IMR-90 (cell line): ENCODE measurements around the gene DPYSL3.

Source experiments
- BHLHE40 ChIP-seq: fragments of 150-350 bp; IDR thresholded peaks from 2 replicates; pipeline ENCODE4 v1.6.1; 2016; ENCODE audit warnings: mild to moderate bottlenecking, low read depth, low read length
- CEBPB ChIP-seq: IDR thresholded peaks from 2 replicates; pipeline ENCODE4 v1.6.1; 2012; ENCODE audit warnings: low read depth, low read length, improper control_type of control experiment
- CTCF ChIP-seq: conservative IDR thresholded peaks from 2 replicates; pipeline ENCODE4 v1.5.1; 2012; ENCODE audit warnings: mild to moderate bottlenecking, low read depth, low read length, improper control_type of control experiment
- ELK1 ChIP-seq: fragments of 150-350 bp; IDR thresholded peaks from 2 replicates; pipeline ENCODE4 v1.6.1; 2016; ENCODE audit warnings: low read depth, mild to moderate bottlenecking, low read length, moderate library complexity, borderline replicate concordance
- MAFK ChIP-seq: IDR thresholded peaks from 2 replicates; pipeline ENCODE4 v1.6.1; 2012; ENCODE audit warnings: low read depth, low read length, improper control_type of control experiment
- MAZ ChIP-seq: IDR thresholded peaks from 2 replicates; pipeline ENCODE4 v1.6.1; 2012; ENCODE audit warnings: low read depth, mild to moderate bottlenecking, low read length, improper control_type of control experiment, moderate library complexity, borderline replicate concordance
- MXI1 ChIP-seq: IDR thresholded peaks from 2 replicates; pipeline ENCODE4 v1.6.1; 2012; ENCODE audit warnings: low read depth, mild to moderate bottlenecking, low read length, moderate library complexity, borderline replicate concordance
- NFE2L2 ChIP-seq: fragments of 150-350 bp; IDR thresholded peaks from 2 replicates; pipeline ENCODE4 v1.6.1; 2016; ENCODE audit warnings: low read depth, mild to moderate bottlenecking, low read length
- POLR2A ChIP-seq: IDR thresholded peaks from 2 replicates; pipeline ENCODE4 v1.6.1; 2012; ENCODE audit warnings: mild to moderate bottlenecking, low read depth, low read length
- RAD21 ChIP-seq: IDR thresholded peaks from 2 replicates; pipeline ENCODE4 v1.6.1; 2012; ENCODE audit warnings: low read length, improper control_type of control experiment
- RFX5 ChIP-seq: IDR thresholded peaks from 2 replicates; pipeline ENCODE4 v1.8.0; 2012; ENCODE audit warnings: low read depth, mild to moderate bottlenecking, low read length, moderate library complexity
- SMC3 ChIP-seq: fragments of 150-350 bp; IDR thresholded peaks from 2 replicates; pipeline ENCODE4 v1.6.1; 2016; ENCODE audit warnings: low read depth, mild to moderate bottlenecking, antibody characterized with exemption, low read length, moderate library complexity
- USF2 ChIP-seq: fragments of 150-350 bp; IDR thresholded peaks from 2 replicates; pipeline ENCODE4 v1.6.1; 2017; ENCODE audit warnings: mild to moderate bottlenecking, antibody characterized with exemption, low read length, low read depth

- no peak for TF ChIP-seq RFX5
- TF ChIP-seq CTCF: no peak
- TF ChIP-seq SMC3: no peak
- no peak for TF ChIP-seq RAD21
- TF ChIP-seq ELK1: no peak
- TF ChIP-seq CEBPB: no peak
- TF ChIP-seq POLR2A: no peak
- no peak for TF ChIP-seq MAFK
- TF ChIP-seq MXI1: no peak
- TF ChIP-seq USF2: no peak
- no peak for TF ChIP-seq NFE2L2
- TF ChIP-seq BHLHE40: no peak
- no peak for TF ChIP-seq MAZ
These were observed 128.3 kb downstream of the DPYSL3 start for GRCh38 chr5:147381555-147381954.
